ENCODE measurements around the gene PRPF38A. TPM values are rescaled to one million over a fixed set of nuclear protein-coding genes. Genes with fewer than 3 reads are reported as not detected.

Gene PRPF38A
- total and polyA plus RNA-seq, 2 of the 4 experiments (the other 2 are of a cell fraction), result 19.0 to 23.5 TPM

DNA sequence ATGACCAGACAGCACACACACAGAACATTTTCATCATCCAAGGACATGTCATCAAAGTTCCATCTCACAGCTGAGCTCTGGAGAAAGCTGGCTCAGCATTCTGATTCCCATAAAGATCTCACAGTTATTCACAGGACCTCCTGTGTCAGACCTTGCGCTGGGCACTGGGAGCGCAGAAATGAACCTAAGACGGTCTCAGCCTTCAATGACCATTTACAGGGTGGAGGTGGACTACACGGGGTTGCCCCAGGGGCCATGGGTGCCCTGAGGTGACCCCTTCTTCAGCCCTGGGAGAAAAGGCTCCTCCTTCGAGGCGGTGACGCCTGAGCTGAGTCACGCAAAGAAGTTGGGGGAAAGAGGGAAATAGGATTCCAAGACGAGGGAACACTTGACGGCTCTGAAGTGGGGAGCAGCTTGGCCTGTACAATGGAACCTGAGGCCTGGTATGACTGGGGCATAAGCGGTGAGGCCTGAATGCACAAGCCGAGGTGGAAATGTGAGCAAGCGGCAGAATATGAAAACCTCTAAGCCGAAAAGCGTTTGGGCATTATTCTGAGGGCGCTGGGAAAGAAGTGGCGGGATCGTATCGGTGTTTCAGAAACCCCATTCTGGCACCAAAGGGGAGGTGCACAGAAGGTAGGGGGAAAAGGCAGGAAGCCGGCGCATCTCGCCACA is 39.2 kb upstream of the PRPF38A start:
- Histone ChIP-seq H3K36me3 (ENCODE audit: control insufficient read depth, insufficient read depth, low read length) (peaks cover 27% of the 10 kb centered on the region), H4K91ac (ENCODE audit: insufficient read depth, low read depth, low read length) (peak overlapping the region; percentile 70), H2BK120ac (ENCODE audit: low read depth, low read length) (peak overlapping the region; percentile 4; the same call in 1 of the 2 replicates), H3K9me3 (ENCODE audit: control insufficient read depth, insufficient read depth, low read length) (no peaks in the 10 kb centered on the region), H3K4me3 (ENCODE audit: insufficient read depth, low read depth, low read length) (peak overlapping the region; percentile 77), H2AK9ac (replicated peaks; ENCODE audit: low read depth, low read length, poor library complexity) (peak overlapping the region; percentile 59), H2AK5ac (ENCODE audit: low read depth, low read length) (peak overlapping the region; percentile 96), H2BK5ac (ENCODE audit: low read depth, low read length, poor library complexity, severe bottlenecking) (peak overlapping the region; percentile 35), H3K4me1 (ENCODE audit: control insufficient read depth, insufficient read depth, low read length) (peaks cover 7% of the 10 kb centered on the region), H3K4ac (ENCODE audit: low read depth, low read length) (peak overlapping the region; percentile 70), H3K79me1 (ENCODE audit: low read depth in 1 of 2, low read length in 2 of 2) (peaks cover 19 to 51% of the 10 kb centered on the region in 2 experiments), H3K14ac (replicated peaks; ENCODE audit: low read depth, low read length) (peak overlapping the region; percentile 67), H3K9me1 (ENCODE audit: insufficient read depth, low read length) (peaks cover 17% of the 10 kb centered on the region), H3K4me2 (ENCODE audit: low read depth, low read length) (peak overlapping the region; percentile 71), H2AFZ (replicated peaks; ENCODE audit: low read length, poor library complexity) (peak overlapping the region; percentile 88), H2BK15ac (ENCODE audit: low read depth, low read length) (peak overlapping the region; percentile 4; the same call in 1 of the 3 replicates), H3K27ac (ENCODE audit: insufficient read depth, low read length) (peak overlapping the region; percentile 73), H3K23ac (ENCODE audit: low read depth, low read length) (peak overlapping the region; percentile 39), H4K8ac (ENCODE audit: low read depth in 2 of 2, low read length in 2 of 2) (peak overlapping the region; percentile 76 to 87; a peak in 3 of 4 replicates), H4K5ac (ENCODE audit: low read depth, low read length) (peak overlapping the region; percentile 61), H3K27me3 (ENCODE audit: control insufficient read depth, insufficient read depth, low read length) (no peaks in the 10 kb centered on the region), H3K18ac (ENCODE audit: low read depth, low read length) (peak overlapping the region; percentile 37), H4K20me1 (ENCODE audit: insufficient read depth, low read length) (peaks cover 12% of the 10 kb centered on the region; the same call in 1 of the 2 replicates), H3K9ac (ENCODE audit: low read depth, low read length) (peak overlapping the region; percentile 87), H3K56ac (ENCODE audit: extremely low read depth, insufficient read depth, low read length) (peak overlapping the region; percentile 73), H2BK20ac (ENCODE audit: low read depth, low read length) (peak overlapping the region; percentile 20; the same call in 1 of the 2 replicates)
- ChIA-PET POLR2A (ENCODE audit: unreplicated experiment) (no interaction called here), CTCF (interaction anchor here (0.9 kb wide), 1 partner anchor 17 kb away, joined by 3 read pairs; no protein-coding TSS in a partner anchor)
- peak; percentile 13; the same call in 1 of the 2 replicates for TF ChIP-seq NFE2L2 (IDR thresholded peaks at IDR 0.05; ENCODE audit: low read depth, low read length)
- no peak for TF ChIP-seq CHD1 (IDR thresholded peaks at IDR 0.05; ENCODE audit: low read depth, low read length)
- peak; percentile 24; the same call in 1 of the 2 replicates for TF ChIP-seq MAZ (IDR thresholded peaks at IDR 0.05; ENCODE audit: borderline replicate concordance, low read depth, low read length)
- TF ChIP-seq MAFK (IDR thresholded peaks at IDR 0.05; ENCODE audit: low read depth, low read length), result peak; percentile 89
- no peak for TF ChIP-seq MXI1 (IDR thresholded peaks at IDR 0.05; ENCODE audit: borderline replicate concordance, low read depth, low read length)
- no peak for TF ChIP-seq RAD21 (IDR thresholded peaks at IDR 0.05; ENCODE audit: low read length)
- TF ChIP-seq, protein P1, sequence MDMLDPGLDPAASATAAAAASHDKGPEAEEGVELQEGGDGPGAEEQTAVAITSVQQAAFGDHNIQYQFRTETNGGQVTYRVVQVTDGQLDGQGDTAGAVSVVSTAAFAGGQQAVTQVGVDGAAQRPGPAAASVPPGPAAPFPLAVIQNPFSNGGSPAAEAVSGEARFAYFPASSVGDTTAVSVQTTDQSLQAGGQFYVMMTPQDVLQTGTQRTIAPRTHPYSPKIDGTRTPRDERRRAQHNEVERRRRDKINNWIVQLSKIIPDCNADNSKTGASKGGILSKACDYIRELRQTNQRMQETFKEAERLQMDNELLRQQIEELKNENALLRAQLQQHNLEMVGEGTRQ (IDR thresholded peaks at IDR 0.05; ENCODE audit: low read depth, low read length), result no peak
- no peak for TF ChIP-seq RFX5 (IDR thresholded peaks at IDR 0.05; ENCODE audit: low read depth, low read length)
- TF ChIP-seq FOS (IDR thresholded peaks at IDR 0.05; ENCODE audit: low read depth, low read length), result peak; percentile 43; the same call in 1 of the 2 replicates
- no peak for TF ChIP-seq BHLHE40 (IDR thresholded peaks at IDR 0.05; ENCODE audit: low read depth, low read length)
- no peak for TF ChIP-seq CEBPB (IDR thresholded peaks at IDR 0.05; ENCODE audit: low read depth, low read length)
- peak; percentile 69; the same call in 1 of the 2 replicates for TF ChIP-seq POLR2A (IDR thresholded peaks at IDR 0.05; ENCODE audit: low read depth, low read length)
- TSS peak; percentile 59 for BruUV-seq (replicated peaks)
- dilution Hi-C loops (cut with HindIII; ENCODE audit: low sequenced_read_pairs, unreplicated experiment) (no loop called here), intact Hi-C loops (cut with micrococcal nuclease) (no loop called here), in situ Hi-C loops (cut with MboI; ENCODE audit: low sequenced_read_pairs) (no loop called here)
- WGBS, 2 experiments (ENCODE audit: extremely low coverage in 2 of 2, insufficient read length in 1 of 2), result 2% methylated on average over 15 of the region's 22 CpGs; no CpG with 5 or more reads in 1 of the 2 experiments
- peak; percentile 41 for ATAC-seq (ENCODE audit: low read depth)
- DNase-seq, result peak; percentile 69
